GM21515 (cell line): ENCODE measurements around the gene MYLK4.

Source experiments
- ATAC-seq: cut with Tn5 transposase; IDR thresholded peaks from one replicate; pipeline ENCODE4 v1.9.1; 2021; ENCODE audit not compliant: unreplicated experiment

MYLK4 gene

DNA sequence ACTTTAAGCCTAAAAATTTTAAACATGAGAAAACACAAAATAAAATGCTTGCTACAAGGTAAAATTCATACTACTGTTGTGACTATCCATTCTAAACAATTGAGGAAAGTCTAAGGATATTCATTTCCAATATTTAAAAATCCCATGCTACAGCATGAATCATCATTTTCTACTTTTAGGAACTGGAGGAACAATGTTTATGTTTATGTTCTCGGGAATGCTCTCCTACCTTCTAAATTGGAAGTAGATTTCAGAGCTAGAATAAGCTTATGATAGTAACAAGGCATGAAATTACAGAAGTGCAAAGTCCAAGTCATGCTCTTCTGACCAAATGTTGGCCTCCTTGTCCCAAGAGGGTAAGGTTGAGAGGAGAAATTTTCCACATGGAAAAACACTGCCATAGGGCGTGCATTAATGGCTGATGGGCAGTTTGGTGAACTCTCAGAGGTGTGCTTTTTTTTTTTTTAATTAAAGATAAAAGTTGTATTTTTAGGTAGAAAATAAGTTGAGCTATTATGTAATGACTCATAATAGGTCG, 6.0 kb upstream of the MYLK4 start:
- no peak for ATAC-seq

DNA sequence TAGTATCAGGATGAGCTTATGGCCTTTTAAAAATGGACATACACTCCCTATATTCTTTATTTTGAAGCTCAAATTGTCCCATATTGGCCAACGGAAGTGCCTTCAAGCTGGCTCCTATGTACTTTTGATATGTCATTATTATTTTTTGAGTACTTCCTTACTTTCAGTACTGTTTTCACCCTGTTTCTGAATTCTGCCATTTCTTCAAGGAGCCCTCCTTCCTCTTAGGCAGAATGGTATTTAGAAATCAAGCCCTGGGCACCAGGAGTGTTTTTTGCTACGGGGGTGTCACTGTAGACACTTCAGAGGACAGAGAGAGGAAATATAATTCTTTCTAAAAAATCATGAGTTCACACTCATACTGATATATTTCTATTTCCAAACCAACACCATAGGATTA, 5.5 kb upstream of the MYLK4 start:
- no peak for ATAC-seq

DNA sequence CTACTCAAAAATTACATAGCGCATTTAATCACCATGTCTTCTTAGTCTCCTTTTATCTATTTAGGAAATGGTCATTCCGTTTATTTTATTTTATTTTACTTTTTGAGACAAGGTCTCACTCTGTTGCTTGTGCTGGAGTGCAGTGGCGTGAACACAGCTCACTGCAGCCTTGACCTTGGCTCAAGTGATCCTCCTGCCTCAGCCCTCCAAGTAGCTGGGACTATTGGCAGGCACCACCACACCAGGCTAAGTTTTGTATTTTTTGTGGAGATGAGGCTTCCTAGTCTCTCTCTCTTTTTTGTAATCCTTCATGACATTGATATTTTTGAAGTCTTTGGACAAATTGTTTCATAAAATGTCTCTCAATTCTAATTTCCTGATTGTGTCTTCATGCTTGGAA, 4.7 kb upstream of the MYLK4 start:
- no peak for ATAC-seq

DNA sequence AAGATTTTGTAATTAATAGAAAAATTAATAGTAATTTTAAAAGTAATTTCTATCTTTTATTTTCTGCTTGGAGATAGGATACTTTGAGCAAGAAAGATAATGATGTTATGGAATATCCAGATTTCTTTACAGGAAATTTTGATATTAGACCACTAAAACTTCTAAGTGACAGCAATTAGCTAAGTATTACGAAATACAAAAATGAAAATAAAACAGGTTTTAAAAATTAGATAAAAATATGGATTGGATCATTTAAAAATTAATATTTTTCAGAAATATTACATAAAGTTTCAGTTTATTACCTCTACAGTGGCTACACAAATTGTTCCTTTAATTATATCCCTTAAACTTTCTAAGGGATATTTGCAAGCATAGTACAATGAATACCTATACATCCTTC, 4.2 kb upstream of the MYLK4 start:
- no peak for ATAC-seq

DNA sequence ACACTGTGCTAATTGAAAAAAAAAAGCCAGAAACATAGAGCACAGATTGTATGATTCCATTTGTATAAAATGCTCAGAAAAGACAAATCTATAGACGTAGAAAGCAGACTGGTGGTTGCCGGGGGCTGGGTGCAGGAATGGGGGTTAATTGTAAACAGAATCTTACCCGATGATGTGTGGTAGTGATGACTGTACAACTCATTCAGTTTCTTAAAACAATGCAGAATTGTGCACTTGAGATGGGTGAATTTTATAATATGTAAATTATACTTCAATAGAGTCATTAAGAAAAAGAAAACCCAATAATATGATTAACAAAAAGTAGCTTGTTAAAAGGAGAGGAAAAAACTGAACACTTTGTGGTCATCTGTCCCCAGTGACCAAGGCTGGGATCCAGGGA, 3.7 kb upstream of the MYLK4 start:
- ATAC-seq: no peak

DNA sequence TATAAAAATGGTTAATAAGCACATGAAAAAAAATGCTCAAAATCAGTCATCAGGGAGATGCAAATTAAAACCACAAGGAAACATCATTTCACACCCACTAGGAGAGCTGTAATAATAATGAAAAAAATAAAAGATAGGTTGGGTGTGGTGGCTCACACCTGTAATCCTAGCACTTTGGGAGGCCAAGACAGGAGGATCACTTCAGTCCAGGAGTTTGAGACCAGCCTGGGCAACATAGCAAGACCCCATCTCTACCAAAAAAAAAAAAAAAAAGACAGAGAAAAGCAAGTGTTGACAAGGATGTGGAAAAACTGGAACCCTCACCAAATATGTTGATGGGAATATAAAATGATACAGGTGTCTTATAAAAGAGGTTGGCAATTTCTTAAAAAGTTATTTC, 3.0 kb upstream of the MYLK4 start:
- ATAC-seq: no peak

DNA sequence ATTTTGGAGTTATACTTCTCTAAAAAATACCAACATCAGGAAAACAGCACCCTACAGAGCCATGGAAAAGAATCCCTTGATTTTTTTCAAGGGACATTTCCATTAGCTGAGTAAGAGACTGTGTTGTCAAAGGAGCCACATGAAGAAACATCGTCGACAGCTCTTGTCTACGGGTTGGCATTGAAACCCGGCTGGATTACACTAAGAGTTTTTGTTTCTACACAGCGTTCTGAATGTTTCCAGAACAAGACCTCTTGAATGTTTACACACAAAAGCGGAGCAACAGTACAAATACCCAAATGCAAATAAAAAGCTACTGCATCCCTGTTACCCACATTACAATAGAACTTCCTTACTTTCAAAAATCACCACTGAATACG, 2.4 kb upstream of the MYLK4 start:
- no peak for ATAC-seq

DNA sequence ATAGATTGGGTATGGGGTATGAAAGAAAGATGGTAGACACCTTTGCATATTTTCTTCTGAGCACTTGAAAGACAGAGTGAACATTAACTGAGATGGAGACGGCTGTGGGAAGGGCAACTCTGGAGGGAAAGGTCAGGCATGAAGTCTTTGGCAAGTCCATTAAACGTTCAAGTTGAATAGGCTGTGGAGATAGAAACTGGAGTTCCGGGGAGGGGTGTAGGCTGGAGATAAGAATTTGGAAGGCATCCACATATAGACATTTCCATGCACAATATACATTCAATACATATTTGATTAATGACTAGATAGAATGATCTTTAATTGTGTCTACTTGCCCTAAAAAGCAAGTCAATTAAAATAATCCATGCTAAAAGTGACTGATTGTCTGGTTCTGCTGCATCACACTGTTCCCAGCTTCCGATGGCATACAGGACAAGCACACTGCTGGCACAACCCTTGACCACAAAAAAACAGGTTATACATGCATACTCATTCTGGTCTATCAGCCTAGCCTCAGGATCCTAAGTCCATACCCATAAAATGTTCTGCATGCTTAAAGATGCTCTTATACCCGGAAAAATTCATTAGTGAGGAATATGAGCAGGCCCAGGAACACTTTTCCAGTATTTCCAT, 1.9 kb upstream of the MYLK4 start:
- no peak for ATAC-seq

DNA sequence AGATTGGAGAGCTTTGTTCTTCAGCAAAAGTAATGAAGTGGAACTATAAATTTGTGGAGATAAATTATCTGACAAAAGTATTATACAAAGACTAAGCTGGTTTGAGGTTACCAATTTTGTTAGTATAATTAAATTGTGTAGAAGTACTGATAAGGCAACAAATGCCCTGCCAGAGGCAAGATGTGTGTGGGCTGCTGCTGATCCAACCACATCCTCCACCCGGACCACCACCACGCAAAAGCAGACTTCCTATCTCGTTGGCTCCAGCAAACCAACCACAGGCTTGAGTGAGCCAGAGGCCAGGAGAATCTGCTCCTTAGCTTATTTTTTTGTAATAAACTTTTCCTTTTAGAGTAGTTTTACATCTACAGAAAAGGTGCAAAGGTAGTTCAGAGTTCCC, 1.1 kb upstream of the MYLK4 start:
- no peak for ATAC-seq

DNA sequence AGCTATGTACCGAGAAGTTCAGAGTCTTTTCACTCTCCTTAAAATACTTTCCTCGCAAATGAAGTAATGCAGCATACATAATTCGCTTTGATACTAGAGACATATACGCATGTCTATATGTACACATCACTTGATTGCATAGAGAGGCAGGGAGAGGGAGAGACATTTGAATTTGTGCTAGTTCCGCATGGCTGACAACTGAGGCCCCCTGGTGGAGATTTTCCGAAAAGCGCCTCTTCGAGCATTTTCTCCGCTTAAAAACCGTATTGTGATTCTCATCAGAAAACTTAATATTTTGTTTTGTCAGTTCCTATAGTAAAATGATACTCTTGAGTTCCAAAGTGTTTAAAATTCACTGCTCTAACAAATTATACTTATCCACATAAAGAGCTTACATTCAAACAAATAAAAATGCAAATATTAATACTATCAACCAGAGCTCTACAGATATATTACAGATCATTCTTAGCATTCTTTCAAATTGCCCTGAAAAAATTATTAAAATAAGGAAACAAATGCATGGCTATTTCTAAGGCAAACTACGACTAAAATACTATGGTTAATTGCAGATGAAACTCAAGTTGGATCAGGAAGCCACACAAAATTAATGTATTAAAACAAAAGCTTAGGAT, 637 bp downstream of the MYLK4 start:
- no peak for ATAC-seq

DNA sequence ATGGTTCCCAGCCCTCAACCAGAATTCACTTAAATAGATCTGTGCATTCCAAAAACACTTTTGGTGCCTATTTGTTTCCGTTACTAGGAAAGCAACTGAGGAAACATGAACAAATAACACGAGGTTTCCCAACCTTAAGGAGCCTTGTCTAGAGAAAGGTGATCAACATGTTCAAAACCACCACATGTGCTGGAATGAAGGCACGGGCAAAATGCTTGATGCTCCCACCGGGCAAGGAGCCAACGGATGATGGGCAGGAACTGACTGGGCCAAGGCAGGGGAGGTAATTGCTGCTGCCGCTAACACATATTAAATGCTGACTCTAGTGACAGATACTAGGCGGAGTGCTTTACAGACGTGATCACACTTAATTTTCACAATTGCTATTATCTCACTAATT, 2.5 kb downstream of the MYLK4 start:
- ATAC-seq: no peak

DNA sequence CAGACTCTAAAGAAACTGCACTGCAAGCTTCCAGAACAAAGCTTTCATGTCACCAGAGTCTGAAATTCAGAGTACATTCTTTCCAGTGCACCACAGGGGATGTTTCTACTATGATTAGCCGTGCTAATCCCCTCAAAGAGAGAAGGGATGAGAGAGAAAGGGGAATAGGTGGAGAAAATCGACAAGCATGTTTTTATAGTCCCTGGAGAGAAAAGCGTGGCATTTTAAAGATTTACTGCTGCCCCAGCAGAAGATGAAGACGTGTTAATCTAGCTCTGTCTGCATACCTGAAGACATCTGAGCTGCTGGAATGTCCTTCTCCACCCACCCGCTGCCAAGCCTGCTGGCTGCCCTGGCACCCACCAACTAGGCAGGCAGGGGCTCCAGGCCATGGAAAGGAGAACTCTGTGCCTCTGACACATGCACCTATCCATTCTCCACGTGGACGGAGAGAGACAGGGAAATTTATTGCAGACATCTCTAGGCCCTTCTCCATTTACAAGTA, 4.1 kb downstream of the MYLK4 start:
- no peak for ATAC-seq

DNA sequence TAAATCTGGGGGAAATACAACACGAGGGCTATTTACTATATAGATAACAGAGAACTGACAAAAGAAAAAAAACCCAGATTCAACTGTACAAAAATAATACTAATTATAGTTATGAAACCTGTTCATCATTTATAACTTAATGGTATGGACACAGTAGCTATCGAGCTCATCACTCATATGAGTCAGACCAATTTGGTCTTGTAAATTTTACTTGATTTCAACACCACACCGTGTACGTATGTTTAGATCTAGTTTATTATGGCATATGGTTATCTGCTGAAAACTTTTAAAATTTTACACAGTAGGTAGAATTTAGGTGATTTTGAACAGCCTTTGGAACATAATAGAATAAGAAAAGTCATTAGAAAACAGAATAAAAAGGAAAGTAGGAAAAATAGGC, 5.5 kb downstream of the MYLK4 start:
- ATAC-seq: no peak

DNA sequence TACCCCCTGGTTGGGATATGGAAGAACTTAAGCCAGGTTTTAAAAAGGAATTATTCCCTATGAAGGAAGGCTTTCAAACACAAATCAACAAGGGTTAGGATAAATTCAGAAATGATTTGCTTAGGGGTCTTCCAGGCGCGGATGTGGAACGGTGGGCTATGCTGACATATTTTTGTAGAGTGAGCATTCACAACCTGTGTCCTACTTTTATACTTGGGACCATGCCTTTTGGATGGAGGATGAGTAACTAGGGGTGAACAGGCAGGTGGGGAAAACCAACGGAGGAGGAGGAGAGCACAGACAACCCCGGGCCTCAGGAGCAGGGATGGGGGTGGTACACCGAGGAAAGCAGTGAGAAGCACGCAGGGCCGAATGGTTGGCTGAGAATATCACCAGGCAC, 5.9 kb downstream of the MYLK4 start:
- no peak for ATAC-seq

DNA sequence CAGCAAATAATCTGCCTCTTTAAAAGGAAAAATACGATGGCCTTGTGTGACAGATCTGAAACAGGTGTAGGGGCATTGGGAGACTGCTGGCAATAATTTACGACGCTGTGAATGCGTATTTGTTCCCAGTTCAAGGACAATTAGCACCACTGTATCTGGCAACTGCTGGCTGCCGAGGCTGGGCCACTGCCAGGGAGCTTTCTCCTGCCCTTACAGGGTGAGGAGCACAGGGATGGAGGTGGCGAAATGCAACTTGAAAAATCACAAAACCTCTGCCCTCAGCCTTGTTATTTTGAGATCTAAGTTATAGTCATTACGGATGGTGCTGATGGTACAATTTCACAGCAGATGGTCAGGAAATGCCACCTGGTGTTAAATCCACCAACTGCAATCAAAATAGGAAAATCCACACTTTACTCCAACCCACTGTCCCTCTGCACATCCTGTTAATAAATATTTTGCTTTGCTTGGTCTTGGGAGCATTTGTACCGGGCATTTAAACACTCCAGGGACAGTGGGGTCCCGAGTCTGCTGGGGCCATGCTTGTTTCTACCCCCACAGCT, 6.4 kb downstream of the MYLK4 start:
- ATAC-seq: no peak

DNA sequence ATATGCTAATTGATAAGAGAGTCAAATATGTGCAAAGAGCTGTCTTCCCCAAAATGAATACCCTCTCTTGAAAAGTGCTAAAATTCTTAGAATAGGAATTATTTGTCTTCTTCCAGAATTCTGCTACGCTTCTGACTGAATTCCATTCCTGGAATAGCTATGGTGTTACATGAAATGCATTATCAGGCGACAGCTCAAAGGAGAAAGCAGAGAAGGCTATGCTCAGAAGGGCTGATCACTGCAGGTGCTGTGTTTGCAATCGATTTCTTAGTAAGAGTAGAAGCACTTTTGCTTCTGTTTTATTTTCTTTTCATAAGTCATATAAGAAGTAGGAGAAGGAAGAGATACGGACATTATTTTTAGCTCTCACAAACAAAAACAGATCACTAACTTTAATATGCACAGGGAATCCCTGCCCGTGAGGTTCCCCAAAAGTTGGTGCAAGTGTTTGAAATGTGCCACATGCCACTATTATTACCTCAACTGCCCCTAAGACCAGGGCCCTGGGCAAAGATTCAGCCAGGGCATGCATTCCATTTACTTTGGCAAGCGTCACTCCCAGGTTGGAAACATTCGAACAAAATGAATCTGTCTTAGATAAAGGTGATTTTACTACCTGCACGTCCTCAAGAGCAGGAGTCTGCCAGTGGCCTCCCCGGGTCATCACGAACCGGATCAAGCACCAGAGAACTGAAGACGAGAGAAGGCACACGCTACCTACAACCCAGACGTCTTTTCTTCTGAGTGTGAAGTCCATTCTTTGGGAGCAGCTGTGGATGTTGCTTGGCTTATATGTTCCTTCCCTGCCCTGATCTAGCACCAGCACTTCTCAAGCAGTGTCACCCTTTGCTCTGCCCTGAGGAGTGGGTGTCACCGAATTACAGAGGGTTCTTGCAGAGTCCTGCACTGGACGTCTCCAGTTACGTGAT, 7.2 kb downstream of the MYLK4 start:
- no peak for ATAC-seq

DNA sequence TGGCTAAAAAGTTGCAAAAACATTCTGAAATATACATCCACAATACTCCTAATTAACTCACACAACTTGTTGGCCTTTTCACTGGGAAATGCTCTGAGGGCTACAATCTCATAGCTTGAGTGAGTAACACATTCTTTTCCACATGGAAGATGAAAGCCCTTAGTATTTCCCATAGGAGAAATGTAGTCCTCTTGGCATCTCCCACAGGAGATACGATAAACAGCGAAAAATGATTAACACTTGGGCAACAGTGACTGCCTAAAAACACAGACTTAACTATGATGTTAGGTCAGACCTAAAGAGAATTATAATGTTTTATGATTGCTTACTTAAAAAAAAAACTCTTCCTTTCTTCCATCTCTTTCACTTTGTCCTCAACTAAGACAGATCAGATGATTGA, 9.0 kb downstream of the MYLK4 start:
- ATAC-seq: no peak

DNA sequence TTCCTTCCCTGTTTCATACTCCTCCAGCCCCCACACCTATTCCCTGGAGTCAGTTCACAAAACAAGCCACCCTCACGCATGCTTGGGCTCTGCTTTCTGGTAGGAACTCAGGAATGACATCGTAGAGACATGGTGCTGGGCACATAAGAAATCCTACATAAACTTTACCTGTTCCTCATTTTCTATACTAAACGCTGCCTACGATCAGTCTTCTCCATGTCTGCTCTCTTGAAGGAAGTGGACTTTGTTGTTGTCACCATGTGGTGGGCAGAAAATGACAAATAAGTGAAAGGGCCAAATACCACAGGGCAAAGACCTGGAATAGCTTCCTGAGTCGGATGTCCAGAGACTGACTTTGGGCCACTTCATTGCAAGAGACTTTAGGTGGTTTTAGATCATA, 10.1 kb downstream of the MYLK4 start:
- ATAC-seq: no peak

DNA sequence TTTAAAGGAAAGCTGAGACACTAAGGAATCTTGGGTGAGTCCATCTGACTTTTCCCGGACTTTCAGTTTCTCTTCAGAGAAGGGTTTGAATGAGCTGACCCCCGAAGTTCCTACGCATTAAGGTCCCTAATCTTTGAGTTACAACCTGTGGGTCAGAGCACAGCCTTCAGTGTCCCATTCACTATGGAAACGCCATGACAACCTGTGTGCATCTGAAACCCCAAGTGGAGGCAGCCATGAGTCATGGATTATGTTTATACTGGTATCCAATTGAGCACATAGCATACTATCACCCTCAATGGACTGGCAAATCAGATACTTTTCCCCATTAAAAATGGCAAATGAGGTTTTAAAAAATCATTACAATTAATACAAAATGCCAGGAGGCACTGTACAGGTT, 11.4 kb downstream of the MYLK4 start:
- no peak for ATAC-seq

DNA sequence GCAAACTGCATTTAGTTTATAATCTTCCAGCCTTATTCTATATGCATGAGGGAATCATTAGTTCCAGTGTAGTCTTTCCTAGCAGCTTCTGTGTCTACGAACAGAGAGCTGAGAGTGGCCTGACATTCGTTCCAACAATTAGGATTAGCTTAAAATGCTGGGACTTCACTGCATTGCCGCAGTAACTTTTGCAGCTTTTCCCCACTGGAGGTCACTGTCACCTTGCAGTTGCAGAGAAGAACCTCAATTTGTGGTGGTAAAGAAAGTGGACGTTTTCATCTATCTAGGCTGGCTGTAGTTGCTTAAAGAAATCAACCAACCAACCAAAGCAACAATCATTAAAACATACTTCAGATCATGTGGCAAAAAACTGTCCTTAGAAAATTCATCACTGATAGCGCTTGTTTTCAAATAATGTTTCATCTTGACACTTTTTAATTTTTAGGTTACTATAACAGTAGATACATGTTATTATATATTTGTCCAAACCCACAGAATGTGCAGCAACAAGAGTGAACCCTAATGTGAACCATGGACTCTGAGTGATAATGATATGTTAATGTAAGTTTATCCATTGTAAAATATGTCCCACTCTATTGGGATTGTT, 12.2 kb downstream of the MYLK4 start:
- no peak for ATAC-seq

DNA sequence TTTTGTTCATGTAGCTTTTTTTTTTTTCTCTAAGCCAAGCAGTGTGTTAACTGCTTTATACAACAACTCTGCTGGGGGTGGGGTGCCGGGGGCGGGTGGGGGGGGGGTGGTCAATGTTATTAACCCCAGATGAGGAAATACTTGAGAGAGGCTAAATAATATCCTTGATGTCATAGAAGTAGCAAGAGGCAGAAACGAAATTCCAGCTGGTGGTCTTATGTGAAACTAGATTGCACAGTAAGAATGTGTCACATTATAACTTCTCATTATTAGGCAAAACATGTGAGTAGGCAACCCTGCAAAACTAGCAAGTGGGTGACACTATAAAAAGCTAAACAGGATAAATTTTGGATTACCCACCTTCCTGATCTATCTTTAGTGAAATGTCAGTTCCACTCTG, 12.8 kb downstream of the MYLK4 start:
- no peak for ATAC-seq
